Measurements from ENCODE around the gene ANKRD2.

The ANKRD2 gene

DNA sequence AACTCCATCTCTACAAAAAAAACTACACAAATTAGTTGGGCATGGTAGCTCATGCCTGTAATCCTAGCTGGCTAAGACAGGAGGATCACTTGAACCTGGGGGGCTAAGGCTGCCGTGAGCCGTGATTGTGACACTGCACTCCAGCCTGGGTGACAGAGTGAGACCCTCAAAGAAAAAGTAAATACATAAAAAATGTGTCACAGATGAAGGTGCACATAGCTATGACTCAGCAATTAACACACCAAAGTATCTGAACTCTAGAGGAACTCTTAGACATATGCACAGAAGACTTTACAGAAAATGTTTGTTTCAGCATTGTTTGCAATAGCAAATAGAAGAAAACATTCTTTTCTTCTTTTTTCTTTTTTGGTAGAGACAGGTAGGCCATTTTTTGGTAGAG, 25.2 kb downstream of the ANKRD2 start:
- H3K79me2 ChIP-seq (ENCODE audit: insufficient read depth, low read depth): no peaks in the 10 kb centered on the region
- no peak overlapping the region for H3K4me2 ChIP-seq
- no peaks in the 10 kb centered on the region for H3K27me3 ChIP-seq (ENCODE audit: insufficient read depth, low read depth)
- H3K36me3 ChIP-seq (ENCODE audit: insufficient read depth): no peaks in the 10 kb centered on the region
- H3K9ac ChIP-seq: no peak overlapping the region
- no peak overlapping the region for H3K27ac ChIP-seq
- H4K20me1 ChIP-seq (ENCODE audit: insufficient read depth): no peaks in the 10 kb centered on the region
- TF ChIP-seq, protein P1, sequence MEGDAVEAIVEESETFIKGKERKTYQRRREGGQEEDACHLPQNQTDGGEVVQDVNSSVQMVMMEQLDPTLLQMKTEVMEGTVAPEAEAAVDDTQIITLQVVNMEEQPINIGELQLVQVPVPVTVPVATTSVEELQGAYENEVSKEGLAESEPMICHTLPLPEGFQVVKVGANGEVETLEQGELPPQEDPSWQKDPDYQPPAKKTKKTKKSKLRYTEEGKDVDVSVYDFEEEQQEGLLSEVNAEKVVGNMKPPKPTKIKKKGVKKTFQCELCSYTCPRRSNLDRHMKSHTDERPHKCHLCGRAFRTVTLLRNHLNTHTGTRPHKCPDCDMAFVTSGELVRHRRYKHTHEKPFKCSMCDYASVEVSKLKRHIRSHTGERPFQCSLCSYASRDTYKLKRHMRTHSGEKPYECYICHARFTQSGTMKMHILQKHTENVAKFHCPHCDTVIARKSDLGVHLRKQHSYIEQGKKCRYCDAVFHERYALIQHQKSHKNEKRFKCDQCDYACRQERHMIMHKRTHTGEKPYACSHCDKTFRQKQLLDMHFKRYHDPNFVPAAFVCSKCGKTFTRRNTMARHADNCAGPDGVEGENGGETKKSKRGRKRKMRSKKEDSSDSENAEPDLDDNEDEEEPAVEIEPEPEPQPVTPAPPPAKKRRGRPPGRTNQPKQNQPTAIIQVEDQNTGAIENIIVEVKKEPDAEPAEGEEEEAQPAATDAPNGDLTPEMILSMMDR (conservative IDR thresholded peaks at IDR 0.05; ENCODE audit: low read depth, low read length): no peak
- H3K4me3 ChIP-seq (IDR thresholded peaks at IDR 0.05; ENCODE audit: insufficient read depth, low read depth, low read length): no peak overlapping the region
- H2AFZ ChIP-seq (ENCODE audit: low read depth): no peak overlapping the region
- peaks cover 9% of the 10 kb centered on the region for H3K4me1 ChIP-seq (ENCODE audit: low read depth, poor library complexity, severe bottlenecking)

DNA sequence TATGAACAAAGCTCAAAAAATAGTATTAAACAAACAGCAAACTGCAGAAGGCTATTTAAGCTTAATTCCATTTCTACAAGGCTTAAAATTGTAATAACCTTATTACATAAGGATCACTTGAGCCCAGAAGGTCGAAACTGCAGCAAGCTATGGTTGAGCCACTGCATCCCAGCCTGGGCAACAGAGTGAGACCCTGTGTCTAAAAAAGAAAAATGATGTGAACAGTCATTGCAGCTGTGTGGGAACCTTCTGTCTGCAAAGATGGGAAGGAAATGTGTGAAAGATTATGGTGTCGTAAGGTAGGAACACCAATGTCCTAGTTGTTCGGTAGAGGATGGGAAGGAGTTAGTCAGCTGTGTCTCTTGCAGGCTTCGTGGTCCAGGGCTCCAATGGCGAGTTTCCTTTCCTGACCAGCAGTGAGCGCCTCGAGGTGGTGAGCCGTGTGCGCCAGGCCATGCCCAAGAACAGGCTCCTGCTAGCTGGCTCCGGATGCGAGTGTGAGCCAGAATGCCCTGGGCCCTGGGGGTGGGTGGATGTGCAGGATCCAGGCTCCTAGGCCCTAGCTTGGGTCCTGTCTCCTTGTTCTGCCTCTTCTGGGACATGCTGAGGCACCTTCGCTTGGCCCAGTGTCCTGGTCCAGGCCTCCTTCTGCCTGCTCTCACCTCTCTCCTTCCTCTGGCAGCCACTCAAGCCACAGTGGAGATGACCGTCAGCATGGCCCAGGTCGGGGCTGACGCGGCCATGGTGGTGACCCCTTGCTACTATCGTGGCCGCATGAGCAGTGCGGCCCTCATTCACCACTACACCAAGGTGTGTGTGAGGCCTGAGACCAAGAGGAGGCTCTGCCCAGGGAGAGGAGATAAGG, 26.1 kb downstream of the ANKRD2 start:
- Histone ChIP-seq H3K4me2 (no peak overlapping the region), H2AFZ (ENCODE audit: low read depth) (no peak overlapping the region), H3K36me3 (ENCODE audit: insufficient read depth) (no peaks in the 10 kb centered on the region), H3K4me3 (IDR thresholded peaks at IDR 0.05; ENCODE audit: insufficient read depth, low read depth, low read length) (no peak overlapping the region), H3K79me2 (ENCODE audit: insufficient read depth, low read depth) (no peaks in the 10 kb centered on the region), H4K20me1 (ENCODE audit: insufficient read depth) (no peaks in the 10 kb centered on the region), H3K27me3 (ENCODE audit: insufficient read depth, low read depth) (no peaks in the 10 kb centered on the region), H3K4me1 (ENCODE audit: low read depth, poor library complexity, severe bottlenecking) (peaks cover 9% of the 10 kb centered on the region), H3K27ac (no peak overlapping the region), H3K9ac (no peak overlapping the region)
- TF ChIP-seq, protein P1 (conservative IDR thresholded peaks at IDR 0.05; ENCODE audit: low read depth, low read length): no peak

GRCh38 chr10:97599272-97599619, 26.7 kb downstream of the ANKRD2 start:
- TF ChIP-seq, protein P1 (conservative IDR thresholded peaks at IDR 0.05; ENCODE audit: low read depth, low read length): no peak
- no peak overlapping the region for H3K4me3 ChIP-seq (IDR thresholded peaks at IDR 0.05; ENCODE audit: insufficient read depth, low read depth, low read length)
- H3K9ac ChIP-seq: no peak overlapping the region
- no peak overlapping the region for H3K27ac ChIP-seq
- no peaks in the 10 kb centered on the region for H3K79me2 ChIP-seq (ENCODE audit: insufficient read depth, low read depth)
- H3K36me3 ChIP-seq (ENCODE audit: insufficient read depth): no peaks in the 10 kb centered on the region
- H2AFZ ChIP-seq (ENCODE audit: low read depth): no peak overlapping the region
- peaks cover 9% of the 10 kb centered on the region for H3K4me1 ChIP-seq (ENCODE audit: low read depth, poor library complexity, severe bottlenecking)
- H3K4me2 ChIP-seq: no peak overlapping the region
- H4K20me1 ChIP-seq (ENCODE audit: insufficient read depth): no peaks in the 10 kb centered on the region
- no peaks in the 10 kb centered on the region for H3K27me3 ChIP-seq (ENCODE audit: insufficient read depth, low read depth)

DNA sequence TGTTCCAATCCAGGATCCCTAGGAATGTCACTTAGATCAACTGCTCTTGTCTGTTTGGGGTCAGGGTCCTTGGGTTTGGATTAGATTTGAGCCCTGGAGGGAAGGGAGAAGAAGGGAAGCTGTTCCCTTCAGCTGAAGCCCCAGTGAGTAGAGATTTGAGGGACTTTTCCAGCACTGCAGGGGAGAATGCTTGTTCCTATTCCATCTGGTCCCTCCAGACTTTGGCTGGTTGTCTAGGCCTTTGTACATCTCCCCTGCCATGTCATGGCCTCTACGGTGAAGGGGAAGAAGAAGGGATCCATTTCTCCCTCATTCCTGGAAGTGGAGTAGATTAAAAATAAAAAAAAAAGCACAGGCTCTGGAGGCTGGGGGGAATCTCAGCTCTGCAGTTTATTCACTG, 28.0 kb downstream of the ANKRD2 start:
- H3K4me1 ChIP-seq (ENCODE audit: low read depth, poor library complexity, severe bottlenecking): peaks cover 9% of the 10 kb centered on the region
- H3K36me3 ChIP-seq (ENCODE audit: insufficient read depth): no peaks in the 10 kb centered on the region
- H4K20me1 ChIP-seq (ENCODE audit: insufficient read depth): no peaks in the 10 kb centered on the region
- no peaks in the 10 kb centered on the region for H3K79me2 ChIP-seq (ENCODE audit: insufficient read depth, low read depth)
- no peak overlapping the region for H2AFZ ChIP-seq (ENCODE audit: low read depth)
- TF ChIP-seq, protein P1 (conservative IDR thresholded peaks at IDR 0.05; ENCODE audit: low read depth, low read length): no peak
- no peak overlapping the region for H3K4me3 ChIP-seq (IDR thresholded peaks at IDR 0.05; ENCODE audit: insufficient read depth, low read depth, low read length)
- no peak overlapping the region for H3K4me2 ChIP-seq
- no peak overlapping the region for H3K9ac ChIP-seq
- H3K27me3 ChIP-seq (ENCODE audit: insufficient read depth, low read depth): no peaks in the 10 kb centered on the region
- no peak overlapping the region for H3K27ac ChIP-seq
